Mucosa of gallbladder (tissue), 1 donor: ENCODE results near the gene FIP1L1. TPM values are rescaled to one million over a fixed set of nuclear protein-coding genes. Genes with fewer than 3 reads are reported as not detected.
"Not testable (repeated sequence)": the region's sequence is repeated elsewhere in the genome, so short reads cannot be mapped to it uniquely, and the experiment has no call there.

Experiments
- DNase-seq: peaks from one replicate; pipeline ENCODE4 v3.0.0-alpha.2; 2020; ENCODE audit warnings: low spot score
- total RNA-seq: library from RNA; stranded (reverse); gene quantifications from one replicate; pipeline ENCODE4 v1.2.1, GENCODE V29; 2021
- donor health status: DM: no; HTN: no; CAD: no.

Gene FIP1L1
- total RNA-seq, result 43.3 TPM

GRCh38 chr4:53377319-53378170, at the start of gene FIP1L1:
Gene FIP1L1 (plus strand): TSS chr4:53377641. CDS start chr4:53377839, 198 bp downstream.
- peak; percentile 96 for DNase-seq

GRCh38 chr4:53334916-53335315, 42.5 kb upstream of the FIP1L1 start:
- DNase-seq, result not testable (repeated sequence)

- DNase-seq, result not testable (repeated sequence)
Observed at GRCh38 chr4:53340145-53340544, 37.3 kb upstream of the FIP1L1 start.

- not testable (repeated sequence) for DNase-seq
Observed at GRCh38 chr4:53346392-53346791, 31.0 kb upstream of the FIP1L1 start.

- no peak for DNase-seq
Observed at GRCh38 chr4:53346920-53347852, 30.3 kb upstream of the FIP1L1 start.

GRCh38 chr4:53348046-53348445, 29.4 kb upstream of the FIP1L1 start:
- DNase-seq, result no peak

- no peak for DNase-seq
Observed at GRCh38 chr4:53349091-53349491, 28.4 kb upstream of the FIP1L1 start.

GRCh38 chr4:53354012-53354722, 23.3 kb upstream of the FIP1L1 start:
- no peak for DNase-seq

GRCh38 chr4:53355930-53356521, 21.4 kb upstream of the FIP1L1 start:
- DNase-seq, result no peak

- DNase-seq, result no peak
Observed at GRCh38 chr4:53361451-53361850, 16.0 kb upstream of the FIP1L1 start.

GRCh38 chr4:53362093-53362492, 15.3 kb upstream of the FIP1L1 start:
- DNase-seq, result no peak

GRCh38 chr4:53364624-53365023, 12.8 kb upstream of the FIP1L1 start:
- DNase-seq, result no peak

- no peak for DNase-seq
Observed at GRCh38 chr4:53365121-53365485, 12.3 kb upstream of the FIP1L1 start.

GRCh38 chr4:53365486-53366300, 11.7 kb upstream of the FIP1L1 start, which contains the start of gene SCFD2:
Gene SCFD2 (minus strand): TSS chr4:53366061.
- peak; percentile 99 for DNase-seq

- no peak for DNase-seq
Observed at GRCh38 chr4:53366301-53366716, 11.1 kb upstream of the FIP1L1 start.

GRCh38 chr4:53367721-53368120, 9.7 kb upstream of the FIP1L1 start:
- DNase-seq, result no peak

- DNase-seq, result no peak
Observed at GRCh38 chr4:53371049-53371448, 6.4 kb upstream of the FIP1L1 start.

- DNase-seq, result no peak
Observed at GRCh38 chr4:53371843-53372521, 5.5 kb upstream of the FIP1L1 start.

- DNase-seq, result no peak
Observed at GRCh38 chr4:53374777-53375258, 2.6 kb upstream of the FIP1L1 start.

- DNase-seq, result no peak
Observed at GRCh38 chr4:53376900-53377299, 541 bp upstream of the FIP1L1 start.
